Caco-2 (cell line): ENCODE results near the gene TLCD5. TPM values are rescaled to one million over a fixed set of nuclear protein-coding genes. Genes with fewer than 3 reads are reported as not detected.

Experiments
- BruUV-seq: library from RNA; stranded (reverse); fragments of 400-500 nt; replicated peaks from 2 replicates; lab custom pipeline; 2021; lab: Mats Ljungman, UMichigan
- CTCF ChIA-PET: fragments of 300-600 bp; sonication (Branson Sonifier 250); formaldehyde crosslinking; loops from one replicate; lab custom pipeline; 2022; ENCODE audit warnings: antibody characterized with exemption; lab: Charles Lee
- POLR2A ChIA-PET: fragments of 300-600 bp; sonication (Branson Sonifier 250); formaldehyde crosslinking; loops from one replicate; lab custom pipeline; 2022; ENCODE audit warnings: antibody characterized with exemption; lab: Charles Lee
- DNase-seq, 2 experiments: peaks; one replicate each; pipeline versions ENCODE4 v3.0.0 to v3.0.0-alpha.2; 2020 to 2022
- H3K27me3 ChIP-seq: replicated peaks from 2 replicates; pipeline ENCODE4 v1.6.0; 2011; ENCODE audit warnings: low read length; ENCODE audit not compliant: control insufficient read depth, insufficient read depth
- H3K36me3 ChIP-seq: 2 replicates; pipeline ENCODE4 v1.5.1; 2011; ENCODE audit warnings: low read length; ENCODE audit not compliant: control insufficient read depth, insufficient read depth
- H3K4me1 ChIP-seq: fragments of 250-450 bp; sonication (Bioruptor Pico); 2 replicates; pipeline ENCODE4 v1.5.1; 2020; ENCODE audit warnings: mild to moderate bottlenecking
- H3K4me3 ChIP-seq: 2 replicates; pipeline ENCODE4 v1.5.1; 2011; ENCODE audit warnings: low read depth, mild to moderate bottlenecking, control low read depth, low read length
- H3K9me3 ChIP-seq: fragments of 250-450 bp; sonication (Bioruptor Pico); 2 replicates; pipeline ENCODE4 v1.5.1; 2020; ENCODE audit warnings: mild to moderate bottlenecking, moderate library complexity
- H3K27ac Mint-ChIP-seq: one replicate; pipeline ENCODE4 v1.8.0; 2022; ENCODE audit warnings: mixed read lengths; ENCODE audit not compliant: unreplicated experiment
- H3K27me3 Mint-ChIP-seq: one replicate; pipeline ENCODE4 v1.8.0; 2022; ENCODE audit warnings: mixed read lengths; ENCODE audit not compliant: insufficient read depth, unreplicated experiment
- H3K36me3 Mint-ChIP-seq: one replicate; pipeline ENCODE4 v1.8.0; 2022; ENCODE audit warnings: mild to moderate bottlenecking, mixed read lengths; ENCODE audit not compliant: insufficient read depth, unreplicated experiment
- H3K4me1 Mint-ChIP-seq: one replicate; pipeline ENCODE4 v1.8.0; 2022; ENCODE audit warnings: low read depth, mixed read lengths; ENCODE audit not compliant: unreplicated experiment
- H3K4me3 Mint-ChIP-seq: one replicate; pipeline ENCODE4 v1.8.0; 2022; ENCODE audit warnings: mild to moderate bottlenecking, moderate library complexity, mixed read lengths; ENCODE audit not compliant: unreplicated experiment
- H3K9me3 Mint-ChIP-seq: one replicate; pipeline ENCODE4 v1.8.0; 2022; ENCODE audit warnings: mixed read lengths; ENCODE audit not compliant: unreplicated experiment
- CTCF ChIP-seq, 2 experiments: fragments of 200-600 bp in 1 of 2; IDR thresholded peaks; 1 replicate in 1 of 2; 2 replicates in 1 of 2; pipeline versions ENCODE4 v1.5.1 to v1.8.0; 2011 to 2022; ENCODE audit warnings: antibody characterized with exemption in 1 of 2, control low read depth in 1 of 2, inconsistent platforms in 1 of 2, low read depth in 1 of 2, low read length in 1 of 2, mild to moderate bottlenecking in 1 of 2, moderate library complexity in 1 of 2; ENCODE audit not compliant: insufficient read depth in 1 of 2, severe bottlenecking in 1 of 2, unreplicated experiment in 1 of 2
- intact Hi-C: fragments of 100-400 bp; cut with micrococcal nuclease; formaldehyde crosslinking; loops from one replicate; pipeline ENCODE4 v1.10.0; 2022; ENCODE audit not compliant: unreplicated experiment
- total RNA-seq: library from RNA; stranded (reverse); gene quantifications from 2 replicates; pipeline ENCODE4 v1.2.3, GENCODE V29; 2022

Gene TLCD5
- total RNA-seq, 1 experiment from 2014 or later = 11.8 TPM

- POLR2A ChIA-PET = no interaction called here
- Histone ChIP-seq H3K27me3 (no peaks in the 10 kb centered on the region), H3K36me3 (no peaks in the 10 kb centered on the region), H3K9me3 (no peaks in the 10 kb centered on the region), H3K4me1 (no peaks in the 10 kb centered on the region; the same call in 1 of the 2 replicates), H3K4me3 (no peak overlapping the region)
- Mint-ChIP-seq H3K4me1 (peaks cover 2% of the 10 kb centered on the region), H3K27me3 (no peaks in the 10 kb centered on the region), H3K36me3 (no peaks in the 10 kb centered on the region), H3K4me3 (no peak overlapping the region), H3K9me3 (no peaks in the 10 kb centered on the region), H3K27ac (no peak overlapping the region)
- CTCF ChIA-PET = no interaction called here
- intact Hi-C loops = no loop called here
- no peak for DNase-seq
- TF ChIP-seq CTCF (IDR thresholded peaks at IDR 0.05; ENCODE audit: insufficient read depth in 1 of 2, low read depth in 1 of 2, low read length in 1 of 2, severe bottlenecking in 1 of 2, unreplicated experiment in 1 of 2) = no peak
- no TSS peak for BruUV-seq
Measured at GRCh38 chr11:120365512-120365911, 40.4 kb downstream of the TLCD5 start.

GRCh38 chr11:120372296-120372695, 47.2 kb downstream of the TLCD5 start:
- H3K27ac Mint-ChIP-seq = no peak overlapping the region
- no peak for TF ChIP-seq CTCF (IDR thresholded peaks at IDR 0.05; ENCODE audit: insufficient read depth in 1 of 2, low read depth in 1 of 2, low read length in 1 of 2, severe bottlenecking in 1 of 2, unreplicated experiment in 1 of 2)
- no peak overlapping the region for H3K4me3 ChIP-seq
- ChIA-PET CTCF (interaction anchor here (0.6 kb wide), 1 partner anchor 21 kb away, joined by 3 read pairs; no protein-coding TSS in a partner anchor), POLR2A (no interaction called here)
- H3K4me3 Mint-ChIP-seq = no peak overlapping the region
- H3K27me3 Mint-ChIP-seq = no peaks in the 10 kb centered on the region
- no peaks in the 10 kb centered on the region for H3K9me3 Mint-ChIP-seq
- H3K36me3 ChIP-seq = no peaks in the 10 kb centered on the region
- H3K9me3 ChIP-seq = no peaks in the 10 kb centered on the region
- intact Hi-C loops = no loop called here
- peaks cover 20% of the 10 kb centered on the region for H3K4me1 ChIP-seq
- no peaks in the 10 kb centered on the region for H3K27me3 ChIP-seq
- no TSS peak for BruUV-seq
- no peaks in the 10 kb centered on the region for H3K36me3 Mint-ChIP-seq
- no peak for DNase-seq
- peaks cover 23% of the 10 kb centered on the region for H3K4me1 Mint-ChIP-seq

GRCh38 chr11:120375076-120375475, 50.0 kb downstream of the TLCD5 start:
- ChIA-PET CTCF (interaction anchor here (0.6 kb wide), 1 partner anchor 68 kb away, joined by 4 read pairs; no protein-coding TSS in a partner anchor), POLR2A (no interaction called here)
- Mint-ChIP-seq H3K4me1 (peaks cover 23% of the 10 kb centered on the region), H3K27me3 (no peaks in the 10 kb centered on the region), H3K27ac (no peak overlapping the region), H3K36me3 (peaks cover 6% of the 10 kb centered on the region), H3K4me3 (no peak overlapping the region), H3K9me3 (peaks cover 14% of the 10 kb centered on the region)
- intact Hi-C loops = no loop called here
- Histone ChIP-seq H3K36me3 (no peaks in the 10 kb centered on the region), H3K4me3 (no peak overlapping the region), H3K27me3 (no peaks in the 10 kb centered on the region), H3K9me3 (peaks cover 3% of the 10 kb centered on the region; the same call in 1 of the 2 replicates), H3K4me1 (peaks cover 20% of the 10 kb centered on the region)
- BruUV-seq = no TSS peak
- TF ChIP-seq CTCF (IDR thresholded peaks at IDR 0.05; ENCODE audit: insufficient read depth in 1 of 2, low read depth in 1 of 2, low read length in 1 of 2, severe bottlenecking in 1 of 2, unreplicated experiment in 1 of 2) = no peak
- DNase-seq = no peak
